ENCODE data around the gene ADARB2. TPM values are rescaled to one million over a fixed set of nuclear protein-coding genes. Genes with fewer than 3 reads are reported as not detected.

Gene ADARB2
- total RNA-seq, 6 donors from 2014 or later, result 0.69 to 5.2 (median 1.8) TPM

- TF ChIP-seq EP300 (IDR thresholded peaks at IDR 0.05), result no peak
- no peak for TF ChIP-seq CTCF (IDR thresholded peaks at IDR 0.05)
- no peak for TF ChIP-seq POLR2AphosphoS5 (IDR thresholded peaks at IDR 0.05)
- no peak for TF ChIP-seq POLR2A (IDR thresholded peaks at IDR 0.05)
- Histone ChIP-seq H3K36me3 (no peaks in the 10 kb centered on the region), H3K4me1 (no peaks in the 10 kb centered on the region), H3K27me3 (no peaks in the 10 kb centered on the region), H3K27ac (no peak overlapping the region), H3K9me3 (no peaks in the 10 kb centered on the region), H3K4me3 (no peak overlapping the region)
- no peak for DNase-seq
- 84 to 86% methylated on average over 30 of the region's 30 CpGs for WGBS, 2 donors
- no peak for ATAC-seq (ENCODE audit: low FRiP score in 2 of 2)
Observed at GRCh38 chr10:1182280-1183032, 554.9 kb downstream of the ADARB2 start.

GRCh38 chr10:1180836-1181235 lies 556.5 kb downstream of the ADARB2 start:
- Histone ChIP-seq H3K27ac (no peak overlapping the region), H3K4me3 (no peak overlapping the region), H3K9me3 (no peaks in the 10 kb centered on the region), H3K27me3 (no peaks in the 10 kb centered on the region), H3K4me1 (no peaks in the 10 kb centered on the region), H3K36me3 (no peaks in the 10 kb centered on the region)
- TF ChIP-seq POLR2AphosphoS5 (IDR thresholded peaks at IDR 0.05) (no peak), CTCF (IDR thresholded peaks at IDR 0.05) (no peak)
- peak in 1 of 2 donors; percentile 24 for DNase-seq
- WGBS, 2 donors, result 78 to 86% methylated on average over 11 of the region's 11 CpGs
- ATAC-seq (ENCODE audit: low FRiP score in 2 of 2), result no peak

- ATAC-seq (ENCODE audit: low FRiP score in 2 of 2) (no peak), DNase-seq (peak in 1 of 2 donors; percentile 43)
- TF ChIP-seq POLR2A (IDR thresholded peaks at IDR 0.05) (no peak), POLR2AphosphoS5 (IDR thresholded peaks at IDR 0.05) (no peak), EP300 (IDR thresholded peaks at IDR 0.05) (no peak), CTCF (IDR thresholded peaks at IDR 0.05) (no peak)
- H3K27ac ChIP-seq, result no peak overlapping the region
- H3K9me3 ChIP-seq, result no peaks in the 10 kb centered on the region
- no peaks in the 10 kb centered on the region for H3K4me1 ChIP-seq
- no peaks in the 10 kb centered on the region for H3K36me3 ChIP-seq
- no peak overlapping the region for H3K4me3 ChIP-seq
- H3K27me3 ChIP-seq, result no peaks in the 10 kb centered on the region
- 78 to 85% methylated on average over 5 to 13 of the region's 16 CpGs for WGBS, 2 donors
Observed at GRCh38 chr10:1180071-1180730, 557.1 kb downstream of the ADARB2 start.

GRCh38 chr10:1179346-1180070 lies 557.8 kb downstream of the ADARB2 start:
- no peak for ATAC-seq (ENCODE audit: low FRiP score in 2 of 2)
- no peak overlapping the region for H3K4me3 ChIP-seq
- no peaks in the 10 kb centered on the region for H3K9me3 ChIP-seq
- H3K27ac ChIP-seq, result no peak overlapping the region
- TF ChIP-seq CTCF (IDR thresholded peaks at IDR 0.05) (no peak), POLR2AphosphoS5 (IDR thresholded peaks at IDR 0.05) (no peak), EP300 (IDR thresholded peaks at IDR 0.05) (no peak), POLR2A (IDR thresholded peaks at IDR 0.05) (no peak)
- WGBS, 2 donors, result 76 to 82% methylated on average over 16 to 20 of the region's 20 CpGs
- H3K36me3 ChIP-seq, result no peaks in the 10 kb centered on the region
- no peaks in the 10 kb centered on the region for H3K27me3 ChIP-seq
- H3K4me1 ChIP-seq, result no peaks in the 10 kb centered on the region
- peak; percentile 10 to 56 for DNase-seq
